ENCODE data around the gene CLIC3.
"Not testable (repeated sequence)": the region's sequence is repeated elsewhere in the genome, so short reads cannot be mapped to it uniquely, and the experiment has no call there.

CLIC3 gene

GRCh38 chr9:137016436-137016835, 20.1 kb upstream of the CLIC3 start:
- DNase-seq = no peak

DNA sequence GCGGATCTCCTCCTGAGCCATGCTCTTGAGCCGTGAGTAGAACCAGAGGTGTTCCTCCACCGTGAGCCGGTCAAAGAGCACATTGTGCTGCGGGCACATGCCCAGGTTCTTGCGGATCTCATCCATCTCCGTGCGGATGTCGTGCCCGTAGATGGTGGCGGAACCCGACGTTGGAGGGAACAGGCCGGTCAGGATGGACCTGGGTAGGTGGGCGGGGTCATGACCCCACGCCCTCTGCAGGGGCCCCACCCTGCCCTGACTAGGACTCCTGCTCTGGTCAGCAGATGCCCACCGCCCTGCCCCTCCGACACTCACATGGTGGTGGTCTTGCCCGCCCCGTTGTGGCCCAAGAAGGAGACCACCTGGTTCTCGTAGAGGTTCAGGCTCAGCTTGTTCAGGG, 19.6 kb upstream of the CLIC3 start:
- DNase-seq = no peak

GRCh38 chr9:137015540-137015930, 19.2 kb upstream of the CLIC3 start:
- no peak for DNase-seq

DNA sequence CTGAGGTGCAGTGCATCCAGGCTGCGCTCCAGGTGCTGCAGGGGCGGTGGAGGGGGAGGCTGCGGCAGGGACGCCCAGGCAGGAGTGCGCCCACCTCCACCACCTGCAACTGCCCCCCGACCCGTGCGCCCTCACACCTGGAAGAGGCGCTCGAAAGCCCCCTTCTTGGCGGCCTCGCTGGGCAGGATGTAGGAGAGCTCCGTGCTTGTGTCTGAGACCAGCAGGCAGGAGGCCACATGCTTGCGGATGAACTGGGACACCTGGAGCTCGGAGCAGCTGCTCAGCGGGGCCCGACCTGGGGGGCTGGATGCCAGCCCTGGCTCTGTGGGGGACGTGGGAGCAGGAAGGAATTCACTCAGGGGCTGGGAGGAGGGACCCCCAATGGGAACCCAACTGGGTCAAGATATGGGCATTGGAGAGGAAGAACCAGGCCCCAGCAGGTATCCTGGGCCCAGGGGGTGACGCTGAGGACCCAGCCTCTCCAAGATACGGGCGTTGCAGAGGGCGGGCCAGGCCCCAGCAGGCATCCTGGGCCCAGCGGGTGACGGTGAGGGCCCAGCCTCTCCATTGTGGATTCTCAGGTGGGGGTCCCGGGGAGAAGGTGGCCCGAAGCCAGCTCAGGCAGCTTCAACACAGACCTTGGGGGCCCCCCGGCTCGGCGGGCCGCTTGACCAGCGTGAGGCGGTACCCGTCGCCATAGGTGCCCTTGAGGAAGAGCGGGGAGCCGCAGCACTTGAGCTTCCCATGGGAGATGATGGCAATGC, 18.6 kb upstream of the CLIC3 start:
- DNase-seq = no peak

- DNase-seq = no peak
These were observed 17.8 kb upstream of the CLIC3 start for GRCh38 chr9:137014166-137014565.

GRCh38 chr9:137013571-137013940, 17.2 kb upstream of the CLIC3 start:
- no peak for DNase-seq

DNA sequence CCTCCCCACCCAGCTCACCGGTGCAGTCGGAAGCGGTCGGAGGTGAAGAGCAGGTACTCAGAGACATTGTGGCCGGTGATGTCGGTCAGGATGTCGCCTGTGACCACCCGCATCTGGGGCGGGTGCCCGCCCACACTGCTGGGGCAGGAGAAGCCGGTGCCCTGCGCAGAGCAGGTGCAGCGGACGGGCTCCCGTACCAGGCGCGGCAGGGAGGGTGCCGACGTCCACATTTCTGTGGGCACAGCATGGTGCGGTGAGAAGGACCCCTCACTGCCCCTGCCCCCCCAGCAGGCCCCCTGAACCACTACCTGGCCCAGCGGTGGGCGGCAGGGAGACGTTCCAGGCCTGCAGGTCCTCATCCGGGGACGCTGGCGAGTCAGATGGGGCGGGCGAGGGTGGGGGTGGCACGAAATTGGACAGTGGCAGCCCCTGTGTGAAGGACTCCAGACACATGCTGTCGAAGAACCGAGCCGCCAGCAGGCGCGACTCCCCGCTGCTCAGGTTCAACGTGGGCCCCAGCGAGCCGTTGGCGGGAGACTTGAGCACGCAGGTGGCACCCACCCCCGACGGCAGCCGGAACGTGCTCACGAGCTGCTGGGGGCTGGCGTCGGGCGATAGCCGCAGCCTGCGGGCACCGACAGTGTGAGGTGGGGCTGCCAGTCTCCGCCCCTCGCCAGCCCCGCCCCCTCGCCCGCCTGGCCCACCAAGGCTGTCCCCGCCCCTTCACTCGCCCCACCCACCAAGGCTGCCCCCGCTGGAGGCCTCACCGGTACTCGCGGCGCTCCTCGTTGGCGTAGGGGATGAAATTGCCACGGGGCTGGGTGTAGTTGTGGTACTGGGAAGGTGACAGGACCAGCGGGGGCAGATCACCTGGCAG, 16.6 kb upstream of the CLIC3 start:
- no peak for DNase-seq

DNA sequence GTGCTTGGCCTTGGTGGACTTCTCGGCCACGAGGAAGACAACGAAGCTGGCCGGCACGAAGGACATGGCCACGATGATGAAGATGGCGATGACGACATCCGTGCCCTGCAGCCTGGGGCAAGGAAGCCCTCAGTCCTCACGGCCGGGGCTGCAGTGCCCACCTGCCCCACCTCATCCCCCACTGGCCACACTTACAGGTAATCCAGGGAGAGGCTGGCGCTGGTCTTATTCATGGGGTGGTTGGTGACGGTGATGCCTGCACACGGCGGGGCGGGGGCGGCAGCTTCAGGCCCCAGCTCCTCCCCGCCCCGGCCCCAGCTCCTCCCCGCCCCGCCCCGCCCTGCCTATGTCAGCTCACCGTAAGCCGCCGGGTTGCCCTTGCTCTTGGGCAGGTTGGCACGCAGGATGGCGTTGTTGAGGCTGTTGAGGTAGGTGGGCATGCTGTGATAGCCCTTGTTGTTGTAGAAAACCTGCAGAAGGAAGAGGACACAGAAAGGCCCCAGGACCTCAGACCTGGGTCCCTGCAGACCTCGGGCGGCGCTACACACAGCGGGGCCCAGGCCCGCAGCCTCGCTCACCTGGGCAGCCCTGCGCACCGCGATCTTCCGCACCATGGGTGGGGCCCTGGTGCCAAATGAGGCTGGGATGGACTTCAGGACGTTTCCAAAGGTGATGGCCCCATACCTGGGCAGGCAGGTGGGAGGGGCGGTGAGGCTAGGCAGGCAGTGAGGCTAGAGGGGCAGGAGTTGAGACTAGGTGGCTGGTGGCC, 15.7 kb upstream of the CLIC3 start:
- DNase-seq = no peak

DNA sequence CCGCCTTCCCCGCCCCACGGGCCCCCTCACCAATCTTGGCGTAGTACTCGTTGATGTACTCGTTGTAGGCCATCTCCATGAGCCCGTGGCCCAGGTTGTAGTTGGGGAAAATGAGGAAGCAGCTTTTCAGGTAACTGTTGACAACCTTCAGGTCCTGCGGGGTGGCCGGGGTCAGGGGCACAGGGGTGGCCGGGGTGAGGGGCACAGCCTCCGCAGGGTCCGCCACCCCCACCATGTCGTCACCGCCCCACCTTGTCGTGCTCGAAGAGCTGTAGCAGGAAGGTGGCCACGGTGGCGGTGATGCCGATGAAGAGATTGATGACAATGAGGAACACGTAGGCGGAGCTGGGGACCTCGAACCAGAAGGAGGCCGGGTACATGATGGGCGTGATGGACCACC, 14.8 kb upstream of the CLIC3 start:
- DNase-seq = no peak

DNA sequence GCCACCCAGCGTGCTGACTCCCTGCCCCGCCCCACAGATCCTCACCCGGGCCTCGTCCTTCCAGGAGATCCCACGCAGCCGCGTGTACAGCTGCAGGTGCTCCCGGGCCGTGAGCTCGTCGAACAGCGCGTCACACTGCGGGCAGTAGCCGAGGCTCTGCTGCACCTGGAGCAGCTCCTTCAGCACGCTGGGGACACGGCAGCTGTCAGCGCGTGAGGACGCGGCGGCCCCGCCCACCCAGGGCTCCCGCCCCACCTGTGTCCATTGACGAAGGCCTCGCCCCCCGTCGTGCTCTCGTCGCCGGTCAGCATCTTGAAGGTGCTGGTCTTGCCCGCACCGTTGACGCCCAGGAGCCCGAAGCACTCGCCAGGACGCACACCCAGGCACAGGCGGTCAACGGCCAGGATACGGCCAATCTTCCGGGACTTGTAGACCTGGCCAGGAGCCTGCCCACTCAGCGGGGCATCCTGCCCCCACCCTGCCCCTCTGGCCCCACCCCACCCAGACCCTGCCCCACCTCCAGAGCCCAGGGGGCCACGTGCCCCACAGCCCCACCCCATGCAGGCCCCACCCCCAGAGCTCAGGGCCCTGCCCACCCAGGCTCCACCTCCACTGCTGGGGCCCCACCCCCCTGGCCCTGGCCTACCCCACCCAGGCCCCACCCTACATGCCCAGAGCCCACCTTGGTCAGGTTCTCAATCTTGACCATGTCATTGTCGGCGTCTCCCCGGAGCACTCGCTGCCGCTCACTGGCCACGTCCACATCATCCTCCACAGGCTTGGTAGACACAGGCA, 13.8 kb upstream of the CLIC3 start:
- DNase-seq = no peak

DNA sequence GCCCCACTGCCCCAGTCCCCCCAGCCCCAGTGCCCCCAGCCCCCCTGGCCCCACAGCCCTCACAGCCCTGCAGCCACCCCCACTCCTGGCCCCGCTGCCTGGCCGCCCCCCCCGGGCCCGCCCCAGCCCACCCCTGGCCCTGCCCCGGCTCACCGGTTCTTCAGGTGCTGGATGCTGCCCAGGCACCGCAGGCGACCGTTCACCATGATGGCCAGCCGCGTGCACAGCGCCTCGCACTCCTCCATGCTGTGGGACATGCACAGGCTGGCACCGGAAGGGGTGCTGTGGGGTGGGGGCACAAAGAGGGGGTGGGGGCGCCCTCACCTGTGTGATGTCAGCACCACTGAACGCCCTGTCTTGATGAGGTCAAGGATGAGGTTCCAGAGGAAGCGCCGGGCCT, 12.8 kb upstream of the CLIC3 start:
- no peak for DNase-seq

- no peak for DNase-seq
These were observed 11.9 kb upstream of the CLIC3 start for GRCh38 chr9:137008312-137008711.

DNA sequence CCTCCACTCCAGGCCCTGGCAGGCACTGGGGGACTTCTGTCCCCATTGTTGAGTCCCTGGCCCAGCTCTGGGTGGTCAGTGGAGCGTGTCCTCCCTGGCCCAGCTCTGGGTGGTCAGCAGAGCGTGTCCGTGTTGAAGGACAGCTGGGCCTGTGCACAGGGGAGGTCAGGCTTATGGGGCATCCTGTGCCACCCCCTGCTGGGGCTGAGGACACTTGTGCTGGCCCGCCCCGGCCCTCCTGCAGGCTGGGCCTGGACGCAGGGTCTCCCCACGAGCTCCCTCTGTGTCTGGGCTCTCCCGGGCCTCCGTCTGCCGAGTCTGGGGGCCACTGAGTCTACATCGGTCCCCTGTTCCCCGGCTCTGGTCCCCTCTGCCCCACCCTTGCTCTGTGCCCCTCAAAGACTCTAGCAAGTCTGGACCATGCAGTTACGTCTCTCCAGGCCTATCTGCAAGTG, 11.5 kb upstream of the CLIC3 start:
- DNase-seq = no peak

GRCh38 chr9:137007108-137007815, 10.9 kb upstream of the CLIC3 start:
- no peak for DNase-seq

GRCh38 chr9:137006116-137007003, 10.0 kb upstream of the CLIC3 start:
- DNase-seq = no peak

DNA sequence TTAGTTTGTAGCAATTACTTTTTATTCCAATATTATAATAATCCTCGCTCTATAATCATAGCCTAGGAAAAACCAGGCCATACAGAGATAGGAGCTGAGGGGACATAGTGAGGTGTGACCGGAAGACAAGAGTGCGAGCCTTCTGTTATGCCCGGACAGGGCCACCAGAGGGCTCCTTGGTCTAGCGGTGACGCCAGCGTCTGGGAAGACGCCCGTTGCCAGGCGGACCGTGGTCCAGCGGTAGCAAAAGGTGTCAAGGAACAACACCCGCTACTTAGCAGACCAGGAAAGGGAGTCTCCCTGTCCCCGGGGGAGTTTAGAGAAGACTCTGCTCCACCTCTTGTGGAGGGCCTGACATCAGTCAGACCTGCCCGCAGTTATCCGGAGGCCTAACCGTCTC, 7.9 kb upstream of the CLIC3 start:
- DNase-seq = not testable (repeated sequence)

DNA sequence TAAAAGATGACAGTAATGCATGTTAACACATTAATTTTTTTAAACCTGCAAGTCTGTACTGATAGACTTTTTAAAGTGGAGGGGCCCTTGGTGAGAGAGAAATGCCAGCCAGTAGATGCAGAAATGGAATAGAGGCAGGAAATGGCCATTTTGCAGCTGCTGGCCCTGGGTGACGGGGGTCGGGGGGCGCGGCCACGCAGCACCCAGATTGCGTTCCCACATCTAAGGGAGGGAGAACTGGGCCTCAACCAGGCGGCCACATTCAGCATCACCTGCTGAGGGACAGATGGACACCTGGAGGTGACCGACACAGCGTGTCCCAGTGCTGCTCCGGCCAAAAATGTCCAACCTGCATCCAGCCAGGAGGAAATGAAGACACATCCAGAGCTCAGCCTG, 6.3 kb upstream of the CLIC3 start:
- no peak for DNase-seq

- no peak for DNase-seq
These were observed 5.7 kb upstream of the CLIC3 start for GRCh38 chr9:137001857-137002645.

DNA sequence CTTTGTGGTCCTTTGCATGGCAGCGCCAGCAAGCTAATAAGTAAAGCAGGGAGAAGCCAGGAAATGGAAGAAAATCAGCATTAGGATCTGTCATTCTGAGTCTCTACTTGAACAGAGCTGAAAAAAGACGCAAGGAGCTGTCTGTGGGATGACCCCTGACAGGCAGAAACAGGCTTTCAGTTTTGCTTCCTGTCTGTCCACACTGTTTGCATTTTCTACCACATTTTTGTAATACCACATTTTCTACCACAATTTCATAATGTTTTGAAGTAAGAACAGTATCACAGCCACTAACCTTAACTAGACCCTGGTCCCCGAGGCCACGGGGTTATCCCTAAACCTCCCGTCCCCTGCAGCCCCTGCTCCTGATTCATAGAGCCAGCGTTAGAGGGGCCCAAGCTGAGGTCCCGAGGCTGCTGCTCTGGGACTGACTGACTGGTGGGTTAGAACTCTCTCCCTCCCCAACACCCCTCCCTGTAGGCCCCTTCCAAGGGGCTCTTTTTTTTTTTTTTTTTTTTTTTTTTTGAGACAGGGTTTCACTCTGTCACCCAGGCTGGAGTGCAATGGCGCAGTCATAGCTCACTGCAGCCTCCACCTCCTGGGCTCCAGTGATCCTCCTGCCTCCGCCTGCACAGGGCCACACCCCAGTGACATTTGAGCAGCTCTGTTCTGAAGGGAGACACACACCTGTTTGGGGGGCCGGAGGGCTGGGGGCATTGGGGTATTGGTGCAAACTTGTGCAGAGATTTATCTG, 4.0 kb upstream of the CLIC3 start:
- DNase-seq = no peak

Data from islet precursor cell (in vitro differentiated cells).